PC-3 (cell line): ENCODE data around the gene CDC42BPB.
A peak's percentile ranks its signal among the peaks of the same experiment; 100 is the strongest.

Source experiments
- CTCF ChIP-seq: fragments of 300-600 bp; sonication (generic); conservative IDR thresholded peaks from 2 replicates; pipeline ENCODE4 v1.5.1; 2017; ENCODE audit warnings: antibody characterized with exemption, low read depth, mild to moderate bottlenecking, low read length
- EZH2 ChIP-seq: fragments of 300-600 bp; sonication (generic); IDR thresholded peaks from one replicate; pipeline ENCODE4 v1.6.1; 2017; ENCODE audit warnings: antibody characterized with exemption, mild to moderate bottlenecking, low read length; ENCODE audit not compliant: unreplicated experiment

DNA sequence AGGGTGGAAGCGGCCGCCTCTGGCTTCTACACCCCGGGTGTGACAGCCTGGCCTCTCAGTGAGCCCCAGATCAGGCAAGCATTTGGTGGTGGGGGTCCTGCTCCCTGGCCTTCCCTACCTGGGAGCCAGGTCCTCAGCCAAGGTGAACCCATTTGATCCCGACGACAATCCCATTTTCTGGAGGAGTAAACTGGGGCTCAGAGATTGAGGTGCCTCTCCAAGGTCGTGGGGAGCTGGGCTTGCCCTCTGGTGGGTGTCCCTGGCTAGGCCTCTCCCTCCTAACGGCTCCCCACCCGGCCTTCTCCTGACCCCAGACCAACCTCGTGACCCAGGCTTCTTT lies 34.5 kb upstream of the CDC42BPB start:
- TF ChIP-seq CTCF (0 out of 2 replicates have a peak, but pooled peaks have one; percentile 7), EZH2 (no peak)
